ENCODE measurements around the gene NLGN1. TPM values are rescaled to one million over a fixed set of nuclear protein-coding genes. Genes with fewer than 3 reads are reported as not detected.

The NLGN1 gene
- polyA plus RNA-seq, 1 donor from 2014 or later: 2.7 TPM

- Histone ChIP-seq H3K9me2 (ENCODE audit: insufficient read depth, low read length) (no peaks in the 10 kb centered on the region), H3K79me2 (replicated peaks; ENCODE audit: insufficient read depth, low read length) (no peaks in the 10 kb centered on the region), H3K4me2 (ENCODE audit: low read length) (no peak overlapping the region), H3K4me3 (ENCODE audit: low read length) (no peak overlapping the region), H3K27me3 (ENCODE audit: insufficient read depth, low read depth, low read length) (no peaks in the 10 kb centered on the region), H3K27ac (ENCODE audit: low read length) (no peak overlapping the region), H3K36me3 (ENCODE audit: insufficient read depth, low read length) (no peaks in the 10 kb centered on the region), H4K20me1 (ENCODE audit: insufficient read depth) (no peaks in the 10 kb centered on the region), H2AFZ (ENCODE audit: low read depth, low read length) (no peak overlapping the region), H3F3A (ENCODE audit: insufficient read depth, low read length, poor library complexity, severe bottlenecking) (no peaks in the 10 kb centered on the region), H3K9me3 (ENCODE audit: low read length) (no peaks in the 10 kb centered on the region), H3K9ac (ENCODE audit: low read length) (no peak overlapping the region)
- TF ChIP-seq, protein P1, sequence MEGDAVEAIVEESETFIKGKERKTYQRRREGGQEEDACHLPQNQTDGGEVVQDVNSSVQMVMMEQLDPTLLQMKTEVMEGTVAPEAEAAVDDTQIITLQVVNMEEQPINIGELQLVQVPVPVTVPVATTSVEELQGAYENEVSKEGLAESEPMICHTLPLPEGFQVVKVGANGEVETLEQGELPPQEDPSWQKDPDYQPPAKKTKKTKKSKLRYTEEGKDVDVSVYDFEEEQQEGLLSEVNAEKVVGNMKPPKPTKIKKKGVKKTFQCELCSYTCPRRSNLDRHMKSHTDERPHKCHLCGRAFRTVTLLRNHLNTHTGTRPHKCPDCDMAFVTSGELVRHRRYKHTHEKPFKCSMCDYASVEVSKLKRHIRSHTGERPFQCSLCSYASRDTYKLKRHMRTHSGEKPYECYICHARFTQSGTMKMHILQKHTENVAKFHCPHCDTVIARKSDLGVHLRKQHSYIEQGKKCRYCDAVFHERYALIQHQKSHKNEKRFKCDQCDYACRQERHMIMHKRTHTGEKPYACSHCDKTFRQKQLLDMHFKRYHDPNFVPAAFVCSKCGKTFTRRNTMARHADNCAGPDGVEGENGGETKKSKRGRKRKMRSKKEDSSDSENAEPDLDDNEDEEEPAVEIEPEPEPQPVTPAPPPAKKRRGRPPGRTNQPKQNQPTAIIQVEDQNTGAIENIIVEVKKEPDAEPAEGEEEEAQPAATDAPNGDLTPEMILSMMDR (IDR thresholded peaks at IDR 0.05; ENCODE audit: poor library complexity, severe bottlenecking): no peak
- no peak for TF ChIP-seq SMC3 (conservative IDR thresholded peaks at IDR 0.05; ENCODE audit: poor library complexity)
- TF ChIP-seq EZH2 (IDR thresholded peaks at IDR 0.05; ENCODE audit: borderline replicate concordance, insufficient read depth, low read length, poor library complexity, severe bottlenecking): no peak
- no peak for TF ChIP-seq MXI1 (conservative IDR thresholded peaks at IDR 0.05; ENCODE audit: poor library complexity, severe bottlenecking)
- TF ChIP-seq TAF1 (IDR thresholded peaks at IDR 0.05; ENCODE audit: low read depth): no peak
- no peak for TF ChIP-seq RAD21 (conservative IDR thresholded peaks at IDR 0.05)
- TF ChIP-seq EP300 (conservative IDR thresholded peaks at IDR 0.05; ENCODE audit: poor library complexity, severe bottlenecking): no peak
- TF ChIP-seq REST (IDR thresholded peaks at IDR 0.05; ENCODE audit: borderline replicate concordance): no peak
- no peak for TF ChIP-seq POLR2AphosphoS5 (IDR thresholded peaks at IDR 0.05)
Measured at GRCh38 chr3:173650596-173650995, 253.1 kb downstream of the NLGN1 start.

GRCh38 chr3:173652093-173652492 is 254.5 kb downstream of the NLGN1 start:
- no peak overlapping the region for H3K27ac ChIP-seq (ENCODE audit: low read length)
- H3K9ac ChIP-seq (ENCODE audit: low read length): no peak overlapping the region
- H3K9me2 ChIP-seq (ENCODE audit: insufficient read depth, low read length): no peaks in the 10 kb centered on the region
- H4K20me1 ChIP-seq (ENCODE audit: insufficient read depth): no peaks in the 10 kb centered on the region
- H3K79me2 ChIP-seq (replicated peaks; ENCODE audit: insufficient read depth, low read length): no peaks in the 10 kb centered on the region
- H3K36me3 ChIP-seq (ENCODE audit: insufficient read depth, low read length): no peaks in the 10 kb centered on the region
- no peak overlapping the region for H3K4me2 ChIP-seq (ENCODE audit: low read length)
- no peaks in the 10 kb centered on the region for H3F3A ChIP-seq (ENCODE audit: insufficient read depth, low read length, poor library complexity, severe bottlenecking)
- H3K4me3 ChIP-seq (ENCODE audit: low read length): no peak overlapping the region
- no peaks in the 10 kb centered on the region for H3K27me3 ChIP-seq (ENCODE audit: insufficient read depth, low read depth, low read length)
- H2AFZ ChIP-seq (ENCODE audit: low read depth, low read length): no peak overlapping the region
- no peak for TF ChIP-seq EZH2 (IDR thresholded peaks at IDR 0.05; ENCODE audit: borderline replicate concordance, insufficient read depth, low read length, poor library complexity, severe bottlenecking)
- TF ChIP-seq REST (IDR thresholded peaks at IDR 0.05; ENCODE audit: borderline replicate concordance): no peak
- no peaks in the 10 kb centered on the region for H3K9me3 ChIP-seq (ENCODE audit: low read length)

All from neural cell (in vitro differentiated cells).